Measurements from ENCODE around the gene TTBK2. TPM values are rescaled to one million over a fixed set of nuclear protein-coding genes. Genes with fewer than 3 reads are reported as not detected.

The TTBK2 gene
- polyA plus RNA-seq, 2 donors, result 1.2 to 1.5 TPM

- Histone ChIP-seq H3K36me3 (ENCODE audit: control insufficient read depth in 2 of 2, insufficient read depth in 2 of 2, low read length in 1 of 2) (peaks cover 0 to 9% of the 10 kb centered on the region in 2 donors), H3K27ac (ENCODE audit: low read depth in 2 of 2, low read length in 1 of 2) (no peak overlapping the region), H3K9me3 (ENCODE audit: control insufficient read depth in 2 of 2, insufficient read depth in 1 of 2, low read depth in 1 of 2, low read length in 1 of 2) (no peaks in the 10 kb centered on the region), H3K27me3 (ENCODE audit: control insufficient read depth in 1 of 2, insufficient read depth in 2 of 2, low read length in 2 of 2) (no peaks in the 10 kb centered on the region), H3K4me3 (ENCODE audit: low read depth in 1 of 2, low read length in 2 of 2) (no peak overlapping the region), H3K4me1 (ENCODE audit: control insufficient read depth in 2 of 2, insufficient read depth in 2 of 2, low read length in 1 of 2) (no peaks in the 10 kb centered on the region)
- 95 to 96% methylated on average over 5 of the region's 5 CpGs for WGBS, 2 donors
Measured at GRCh38 chr15:42805266-42805665, 115.3 kb downstream of the TTBK2 start.

GRCh38 chr15:42804739-42805138 is 115.8 kb downstream of the TTBK2 start:
- no peak overlapping the region for H3K27ac ChIP-seq (ENCODE audit: low read depth in 2 of 2, low read length in 1 of 2)
- H3K9me3 ChIP-seq (ENCODE audit: control insufficient read depth in 2 of 2, insufficient read depth in 1 of 2, low read depth in 1 of 2, low read length in 1 of 2), result no peaks in the 10 kb centered on the region
- no peak overlapping the region for H3K4me3 ChIP-seq (ENCODE audit: low read depth in 1 of 2, low read length in 2 of 2)
- H3K27me3 ChIP-seq (ENCODE audit: control insufficient read depth in 1 of 2, insufficient read depth in 2 of 2, low read length in 2 of 2), result no peaks in the 10 kb centered on the region
- peaks cover 0 to 9% of the 10 kb centered on the region in 2 donors for H3K36me3 ChIP-seq (ENCODE audit: control insufficient read depth in 2 of 2, insufficient read depth in 2 of 2, low read length in 1 of 2)
- 77% methylated on average over 3 of the region's 3 CpGs for WGBS, 2 donors
- no peaks in the 10 kb centered on the region for H3K4me1 ChIP-seq (ENCODE audit: control insufficient read depth in 2 of 2, insufficient read depth in 2 of 2, low read length in 1 of 2)

- Histone ChIP-seq H3K27me3 (ENCODE audit: control insufficient read depth in 1 of 2, insufficient read depth in 2 of 2, low read length in 2 of 2) (no peaks in the 10 kb centered on the region), H3K4me3 (ENCODE audit: low read depth in 1 of 2, low read length in 2 of 2) (no peak overlapping the region), H3K9me3 (ENCODE audit: control insufficient read depth in 2 of 2, insufficient read depth in 1 of 2, low read depth in 1 of 2, low read length in 1 of 2) (no peaks in the 10 kb centered on the region), H3K36me3 (ENCODE audit: control insufficient read depth in 2 of 2, insufficient read depth in 2 of 2, low read length in 1 of 2) (peaks cover 0 to 9% of the 10 kb centered on the region in 2 donors), H3K4me1 (ENCODE audit: control insufficient read depth in 2 of 2, insufficient read depth in 2 of 2, low read length in 1 of 2) (no peaks in the 10 kb centered on the region), H3K27ac (ENCODE audit: low read depth in 2 of 2, low read length in 1 of 2) (no peak overlapping the region)
- WGBS, 2 donors, result 94 to 99% methylated on average over 4 of the region's 4 CpGs
Measured at GRCh38 chr15:42803436-42803835, 117.1 kb downstream of the TTBK2 start.

GRCh38 chr15:42802168-42802567 is 118.4 kb downstream of the TTBK2 start:
- Histone ChIP-seq H3K4me3 (ENCODE audit: low read depth in 1 of 2, low read length in 2 of 2) (no peak overlapping the region), H3K4me1 (ENCODE audit: control insufficient read depth in 2 of 2, insufficient read depth in 2 of 2, low read length in 1 of 2) (no peaks in the 10 kb centered on the region), H3K36me3 (ENCODE audit: control insufficient read depth in 2 of 2, insufficient read depth in 2 of 2, low read length in 1 of 2) (peaks cover 0 to 9% of the 10 kb centered on the region in 2 donors), H3K27ac (ENCODE audit: low read depth in 2 of 2, low read length in 1 of 2) (no peak overlapping the region), H3K9me3 (ENCODE audit: control insufficient read depth in 2 of 2, insufficient read depth in 1 of 2, low read depth in 1 of 2, low read length in 1 of 2) (no peaks in the 10 kb centered on the region), H3K27me3 (ENCODE audit: control insufficient read depth in 1 of 2, insufficient read depth in 2 of 2, low read length in 2 of 2) (no peaks in the 10 kb centered on the region)
- WGBS, 2 donors, result 94 to 95% methylated on average over 8 of the region's 8 CpGs

GRCh38 chr15:42800731-42801474 is 119.7 kb downstream of the TTBK2 start:
- H3K27ac ChIP-seq (ENCODE audit: low read depth in 2 of 2, low read length in 1 of 2), result no peak overlapping the region
- H3K36me3 ChIP-seq (ENCODE audit: control insufficient read depth in 2 of 2, insufficient read depth in 2 of 2, low read length in 1 of 2), result peaks cover 0 to 9% of the 10 kb centered on the region in 2 donors
- H3K27me3 ChIP-seq (ENCODE audit: control insufficient read depth in 1 of 2, insufficient read depth in 2 of 2, low read length in 2 of 2), result no peaks in the 10 kb centered on the region
- H3K4me3 ChIP-seq (ENCODE audit: low read depth in 1 of 2, low read length in 2 of 2), result no peak overlapping the region
- H3K9me3 ChIP-seq (ENCODE audit: control insufficient read depth in 2 of 2, insufficient read depth in 1 of 2, low read depth in 1 of 2, low read length in 1 of 2), result no peaks in the 10 kb centered on the region
- 87% methylated on average over 22 of the region's 22 CpGs for WGBS, 2 donors
- H3K4me1 ChIP-seq (ENCODE audit: control insufficient read depth in 2 of 2, insufficient read depth in 2 of 2, low read length in 1 of 2), result no peaks in the 10 kb centered on the region

GRCh38 chr15:42798802-42799201 is 121.8 kb downstream of the TTBK2 start:
- Histone ChIP-seq H3K4me3 (ENCODE audit: low read depth in 1 of 2, low read length in 2 of 2) (no peak overlapping the region), H3K4me1 (ENCODE audit: control insufficient read depth in 2 of 2, insufficient read depth in 2 of 2, low read length in 1 of 2) (no peaks in the 10 kb centered on the region), H3K9me3 (ENCODE audit: control insufficient read depth in 2 of 2, insufficient read depth in 1 of 2, low read depth in 1 of 2, low read length in 1 of 2) (no peaks in the 10 kb centered on the region), H3K27ac (ENCODE audit: low read depth in 2 of 2, low read length in 1 of 2) (no peak overlapping the region), H3K36me3 (ENCODE audit: control insufficient read depth in 2 of 2, insufficient read depth in 2 of 2, low read length in 1 of 2) (peaks cover 0 to 9% of the 10 kb centered on the region in 2 donors), H3K27me3 (ENCODE audit: control insufficient read depth in 1 of 2, insufficient read depth in 2 of 2, low read length in 2 of 2) (no peaks in the 10 kb centered on the region)
- WGBS, 2 donors, result 96 to 97% methylated on average over 11 of the region's 11 CpGs

- Histone ChIP-seq H3K4me1 (ENCODE audit: control insufficient read depth in 2 of 2, insufficient read depth in 2 of 2, low read length in 1 of 2) (no peaks in the 10 kb centered on the region), H3K4me3 (ENCODE audit: low read depth in 1 of 2, low read length in 2 of 2) (no peak overlapping the region), H3K27me3 (ENCODE audit: control insufficient read depth in 1 of 2, insufficient read depth in 2 of 2, low read length in 2 of 2) (no peaks in the 10 kb centered on the region), H3K36me3 (ENCODE audit: control insufficient read depth in 2 of 2, insufficient read depth in 2 of 2, low read length in 1 of 2) (peaks cover 0 to 8% of the 10 kb centered on the region in 2 donors), H3K27ac (ENCODE audit: low read depth in 2 of 2, low read length in 1 of 2) (no peak overlapping the region), H3K9me3 (ENCODE audit: control insufficient read depth in 2 of 2, insufficient read depth in 1 of 2, low read depth in 1 of 2, low read length in 1 of 2) (no peaks in the 10 kb centered on the region)
- WGBS, 2 donors, result 88% methylated on average over 5 of the region's 5 CpGs
Measured at GRCh38 chr15:42796955-42797782, 123.4 kb downstream of the TTBK2 start.

- Histone ChIP-seq H3K27ac (ENCODE audit: low read depth in 2 of 2, low read length in 1 of 2) (no peak overlapping the region), H3K4me3 (ENCODE audit: low read depth in 1 of 2, low read length in 2 of 2) (no peak overlapping the region), H3K27me3 (ENCODE audit: control insufficient read depth in 1 of 2, insufficient read depth in 2 of 2, low read length in 2 of 2) (no peaks in the 10 kb centered on the region), H3K9me3 (ENCODE audit: control insufficient read depth in 2 of 2, insufficient read depth in 1 of 2, low read depth in 1 of 2, low read length in 1 of 2) (no peaks in the 10 kb centered on the region), H3K36me3 (ENCODE audit: control insufficient read depth in 2 of 2, insufficient read depth in 2 of 2, low read length in 1 of 2) (no peaks in the 10 kb centered on the region), H3K4me1 (ENCODE audit: control insufficient read depth in 2 of 2, insufficient read depth in 2 of 2, low read length in 1 of 2) (no peaks in the 10 kb centered on the region)
Measured at GRCh38 chr15:42788725-42789124, 131.9 kb downstream of the TTBK2 start.

- no peaks in the 10 kb centered on the region for H3K36me3 ChIP-seq (ENCODE audit: control insufficient read depth in 2 of 2, insufficient read depth in 2 of 2, low read length in 1 of 2)
- no peaks in the 10 kb centered on the region for H3K4me1 ChIP-seq (ENCODE audit: control insufficient read depth in 2 of 2, insufficient read depth in 2 of 2, low read length in 1 of 2)
- H3K9me3 ChIP-seq (ENCODE audit: control insufficient read depth in 2 of 2, insufficient read depth in 1 of 2, low read depth in 1 of 2, low read length in 1 of 2), result no peaks in the 10 kb centered on the region
- no peak overlapping the region for H3K27ac ChIP-seq (ENCODE audit: low read depth in 2 of 2, low read length in 1 of 2)
- 89 to 91% methylated on average over 5 of the region's 5 CpGs for WGBS, 2 donors
- no peak overlapping the region for H3K4me3 ChIP-seq (ENCODE audit: low read depth in 1 of 2, low read length in 2 of 2)
- no peaks in the 10 kb centered on the region for H3K27me3 ChIP-seq (ENCODE audit: control insufficient read depth in 1 of 2, insufficient read depth in 2 of 2, low read length in 2 of 2)
Measured at GRCh38 chr15:42786978-42787377, 133.6 kb downstream of the TTBK2 start.

Data from esophagus (tissue), 2 donors.